Adipocyte (in vitro differentiated cells): Measurements from ENCODE around the gene PTGER3.

Experiments used
- DNase-seq: peaks from one replicate; pipeline ENCODE4 v3.0.0-alpha.2; 2015; ENCODE audit warnings: low read depth
- H3K27me3 ChIP-seq: replicated peaks from 2 replicates; pipeline ENCODE4 v1.7.0; 2013; ENCODE audit warnings: mild to moderate bottlenecking, low read length, moderate library complexity; ENCODE audit not compliant: control insufficient read depth, insufficient read depth
- H3K36me3 ChIP-seq: 2 replicates; pipeline ENCODE4 v1.7.0; 2013; ENCODE audit warnings: low read length, mild to moderate bottlenecking, moderate library complexity; ENCODE audit not compliant: control insufficient read depth, insufficient read depth, severe bottlenecking
- H3K4me1 ChIP-seq: 2 replicates; pipeline ENCODE4 v1.7.0; 2013; ENCODE audit warnings: mild to moderate bottlenecking, low read length, moderate library complexity; ENCODE audit not compliant: control insufficient read depth, insufficient read depth
- H3K4me3 ChIP-seq: 2 replicates; pipeline ENCODE4 v1.7.0; 2013; ENCODE audit warnings: mild to moderate bottlenecking, low read length, moderate library complexity
- H3K9ac ChIP-seq: 2 replicates; pipeline ENCODE4 v1.7.0; 2013; ENCODE audit warnings: mild to moderate bottlenecking, low read length, moderate library complexity
- H3K9me3 ChIP-seq: 2 replicates; pipeline ENCODE4 v1.7.0; 2013; ENCODE audit warnings: mild to moderate bottlenecking, low read length, moderate library complexity; ENCODE audit not compliant: control insufficient read depth

The PTGER3 gene

GRCh38 chr1:70979313-70979712 lies 68.3 kb downstream of the PTGER3 start:
- peaks cover 4% of the 10 kb centered on the region for H3K4me1 ChIP-seq
- no peaks in the 10 kb centered on the region for H3K9me3 ChIP-seq
- H3K27me3 ChIP-seq = no peaks in the 10 kb centered on the region
- no peak overlapping the region for H3K4me3 ChIP-seq
- no peaks in the 10 kb centered on the region for H3K36me3 ChIP-seq
- H3K9ac ChIP-seq = no peak overlapping the region
- no peak for DNase-seq

GRCh38 chr1:70978623-70979022 lies 69.0 kb downstream of the PTGER3 start:
- no peak overlapping the region for H3K9ac ChIP-seq
- H3K4me1 ChIP-seq = peaks cover 4% of the 10 kb centered on the region
- no peaks in the 10 kb centered on the region for H3K9me3 ChIP-seq
- no peak overlapping the region for H3K4me3 ChIP-seq
- no peaks in the 10 kb centered on the region for H3K36me3 ChIP-seq
- no peak for DNase-seq
- H3K27me3 ChIP-seq = no peaks in the 10 kb centered on the region

DNA sequence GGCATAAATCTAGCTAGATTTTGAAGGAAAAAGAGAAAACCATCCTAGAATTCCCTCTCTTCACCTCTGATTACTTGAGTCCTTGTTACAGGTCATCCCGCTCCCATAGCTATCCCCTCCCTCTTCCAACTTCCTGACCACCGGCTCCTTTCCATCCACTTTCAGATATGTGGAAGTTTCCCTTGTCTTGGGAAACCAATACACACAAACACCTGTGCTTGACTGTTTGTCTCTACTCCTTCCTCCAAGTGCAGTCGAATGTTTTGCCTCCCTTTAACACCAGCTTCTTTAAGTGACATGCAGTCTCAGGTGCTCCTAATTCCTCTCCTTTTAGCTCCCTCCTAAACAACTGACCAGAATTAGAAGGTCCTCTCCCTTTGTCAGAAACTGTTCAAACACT lies 70.0 kb downstream of the PTGER3 start:
- H3K9me3 ChIP-seq = no peaks in the 10 kb centered on the region
- no peak overlapping the region for H3K4me3 ChIP-seq
- no peaks in the 10 kb centered on the region for H3K36me3 ChIP-seq
- H3K4me1 ChIP-seq = peaks cover 4% of the 10 kb centered on the region
- DNase-seq = no peak
- H3K27me3 ChIP-seq = no peaks in the 10 kb centered on the region
- no peak overlapping the region for H3K9ac ChIP-seq

DNA sequence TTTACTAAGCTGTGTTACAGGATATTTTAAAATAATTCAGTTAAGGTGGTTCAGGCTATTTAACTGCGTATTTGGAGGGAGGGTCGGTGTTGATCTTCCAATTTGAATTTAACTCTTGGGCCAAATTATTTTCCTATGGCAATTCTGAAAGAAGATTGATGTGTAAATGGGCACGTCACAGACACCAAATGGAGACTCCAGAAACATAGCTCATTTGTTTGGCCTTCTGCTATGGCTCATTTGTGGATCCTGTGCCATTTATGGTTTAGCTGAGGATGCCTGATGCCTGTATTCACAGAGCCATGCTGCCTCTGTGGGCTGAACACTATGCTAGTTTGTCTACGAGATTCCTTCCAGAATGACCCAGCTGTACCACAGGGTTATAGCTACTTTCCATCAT lies 70.6 kb downstream of the PTGER3 start:
- no peaks in the 10 kb centered on the region for H3K9me3 ChIP-seq
- no peaks in the 10 kb centered on the region for H3K27me3 ChIP-seq
- H3K36me3 ChIP-seq = no peaks in the 10 kb centered on the region
- no peak overlapping the region for H3K4me3 ChIP-seq
- no peak overlapping the region for H3K9ac ChIP-seq
- DNase-seq = no peak
- H3K4me1 ChIP-seq = peaks cover 4% of the 10 kb centered on the region

DNA sequence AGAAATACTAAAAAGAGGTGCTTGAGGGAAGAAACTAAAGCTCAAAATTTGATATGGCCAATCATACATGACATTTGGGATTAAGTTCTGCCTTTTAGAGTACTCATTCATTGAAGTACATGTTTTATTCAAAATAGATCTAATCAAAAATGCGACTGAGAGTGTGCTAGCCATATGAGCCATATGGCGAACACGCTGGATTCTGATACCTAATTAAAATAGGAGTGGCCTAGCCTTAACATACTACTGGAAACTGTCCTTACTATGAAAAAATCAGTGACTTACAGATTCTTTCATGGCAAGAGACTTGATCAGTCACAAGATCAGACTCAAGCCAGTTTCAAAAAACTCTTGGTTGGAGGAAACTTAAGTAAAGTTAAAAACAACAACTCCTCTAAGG lies 73.9 kb downstream of the PTGER3 start:
- no peak for DNase-seq

DNA sequence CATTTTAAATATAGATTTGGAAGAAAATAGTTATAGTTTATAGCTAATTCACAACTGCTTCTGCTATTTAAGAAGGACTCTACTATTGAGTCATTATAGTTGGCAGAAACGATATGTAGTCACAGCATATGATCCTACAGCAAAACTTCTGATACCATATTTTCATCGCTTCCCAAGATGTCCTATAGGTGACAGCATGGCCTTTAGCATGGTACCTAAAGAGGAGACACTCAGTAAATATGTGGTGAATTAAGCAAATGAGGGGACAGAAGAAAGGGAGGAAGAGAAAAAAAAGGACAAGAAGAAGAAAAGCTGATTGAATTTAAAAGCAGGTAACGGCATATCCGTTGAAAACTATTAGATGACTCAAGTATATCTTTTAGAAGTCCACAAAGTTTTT lies 77.2 kb downstream of the PTGER3 start:
- no peak for DNase-seq
- Histone ChIP-seq H3K36me3 (no peaks in the 10 kb centered on the region), H3K4me3 (no peak overlapping the region), H3K27me3 (no peaks in the 10 kb centered on the region), H3K4me1 (peaks cover 4% of the 10 kb centered on the region), H3K9me3 (no peaks in the 10 kb centered on the region), H3K9ac (no peak overlapping the region)

More for the DNA sequence above, 73.9 kb downstream of the PTGER3 start:
- H3K4me1 ChIP-seq = peaks cover 6% of the 10 kb centered on the region
- no peaks in the 10 kb centered on the region for H3K27me3 ChIP-seq
- H3K36me3 ChIP-seq = no peaks in the 10 kb centered on the region
- no peak overlapping the region for H3K9ac ChIP-seq
- H3K4me3 ChIP-seq = no peak overlapping the region
- H3K9me3 ChIP-seq = no peaks in the 10 kb centered on the region

DNA sequence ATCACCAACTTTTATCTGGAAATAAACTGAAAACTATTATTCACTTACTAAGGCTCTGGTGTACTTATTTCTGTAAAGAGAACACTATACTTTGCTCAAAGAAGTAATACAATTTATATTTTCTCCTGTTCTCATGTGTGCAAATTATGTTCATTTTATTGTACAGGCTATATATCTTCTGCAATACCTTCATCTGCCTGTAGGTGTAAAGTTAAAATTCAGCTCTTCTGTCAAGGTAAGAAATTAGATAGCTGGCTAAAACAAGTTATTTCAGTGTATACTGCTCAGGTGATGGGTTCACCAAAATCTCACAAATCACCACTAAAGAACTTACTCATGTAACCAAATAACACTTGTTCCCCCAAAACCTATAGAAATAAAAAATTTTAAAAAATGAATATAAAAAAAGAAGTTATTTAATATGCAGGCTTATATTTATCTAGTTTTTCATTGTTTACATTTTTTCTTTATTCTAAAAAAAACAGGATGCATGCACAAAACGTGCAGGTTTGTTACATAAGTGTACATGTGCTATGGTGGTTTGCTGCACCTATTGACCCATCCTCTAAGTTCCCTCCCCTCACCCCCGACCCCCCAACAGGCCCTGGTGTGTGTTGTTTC lies 81.5 kb downstream of the PTGER3 start:
- Histone ChIP-seq H3K4me1 (peaks cover 4% of the 10 kb centered on the region), H3K9ac (no peak overlapping the region), H3K27me3 (no peaks in the 10 kb centered on the region), H3K4me3 (no peak overlapping the region), H3K36me3 (no peaks in the 10 kb centered on the region), H3K9me3 (no peaks in the 10 kb centered on the region)
- peak; percentile 18 for DNase-seq

DNA sequence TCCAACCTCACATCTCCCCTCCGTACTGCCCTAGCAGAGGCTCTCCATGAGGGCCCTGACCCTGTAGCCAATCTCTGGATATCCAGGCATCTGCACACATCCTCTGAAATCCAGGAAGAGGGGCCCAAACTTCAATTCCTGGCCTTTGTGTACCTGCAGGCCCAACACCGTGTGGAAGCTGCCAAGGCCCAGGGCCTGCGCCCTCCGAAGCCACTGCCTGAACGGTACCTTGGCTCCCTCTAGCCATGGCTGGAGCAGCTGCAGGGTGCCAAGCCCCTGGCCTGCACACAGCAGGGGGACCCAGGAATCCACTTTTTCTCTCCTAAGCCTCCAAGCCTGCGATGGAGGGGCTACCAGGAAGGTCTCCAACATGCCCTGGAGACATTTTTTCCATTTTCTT lies 84.2 kb downstream of the PTGER3 start:
- no peak for DNase-seq
- H3K27me3 ChIP-seq = no peaks in the 10 kb centered on the region
- H3K36me3 ChIP-seq = no peaks in the 10 kb centered on the region
- H3K4me3 ChIP-seq = no peak overlapping the region
- H3K9ac ChIP-seq = no peak overlapping the region
- peaks cover 7% of the 10 kb centered on the region for H3K4me1 ChIP-seq
- H3K9me3 ChIP-seq = no peaks in the 10 kb centered on the region

- H3K27me3 ChIP-seq = no peaks in the 10 kb centered on the region
- no peak overlapping the region for H3K4me3 ChIP-seq
- no peak for DNase-seq
- no peaks in the 10 kb centered on the region for H3K36me3 ChIP-seq
- H3K4me1 ChIP-seq = peaks cover 12% of the 10 kb centered on the region
- no peak overlapping the region for H3K9ac ChIP-seq
- no peaks in the 10 kb centered on the region for H3K9me3 ChIP-seq
These were observed 86.1 kb downstream of the PTGER3 start for GRCh38 chr1:70961374-70961975.

- Histone ChIP-seq H3K27me3 (no peaks in the 10 kb centered on the region), H3K4me3 (peak overlapping the region; percentile 73), H3K4me1 (peaks cover 38% of the 10 kb centered on the region), H3K9ac (peak overlapping the region; percentile 82), H3K9me3 (no peaks in the 10 kb centered on the region), H3K36me3 (no peaks in the 10 kb centered on the region)
- peak; percentile 17 for DNase-seq
These were observed 99.1 kb downstream of the PTGER3 start for GRCh38 chr1:70948396-70949017.

DNA sequence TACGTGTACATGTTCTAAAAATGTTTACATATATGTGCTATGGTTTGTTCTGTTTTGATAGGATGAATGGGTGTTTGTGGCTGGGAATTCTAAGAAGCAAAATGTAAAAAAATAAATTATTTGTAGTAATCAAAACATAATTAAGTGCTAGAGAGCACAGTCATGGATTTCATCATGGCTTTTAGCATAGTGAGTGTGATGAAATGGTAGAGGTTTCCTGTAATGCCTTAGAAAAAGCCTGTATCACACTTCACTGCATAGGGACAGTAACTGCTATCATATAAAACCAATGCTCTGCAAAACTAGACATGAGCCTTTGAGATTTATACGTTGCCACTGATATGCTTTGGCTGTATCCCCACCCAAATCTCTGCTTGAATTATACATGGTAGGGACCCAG lies 99.8 kb downstream of the PTGER3 start:
- Histone ChIP-seq H3K4me1 (peaks cover 38% of the 10 kb centered on the region), H3K27me3 (no peaks in the 10 kb centered on the region), H3K4me3 (peak overlapping the region; percentile 73), H3K9me3 (no peaks in the 10 kb centered on the region), H3K36me3 (no peaks in the 10 kb centered on the region), H3K9ac (peak overlapping the region; percentile 82)
- no peak for DNase-seq
